Keratinocyte (primary cell): ENCODE data around the gene MASP2.

Experiments used
- EZH2 ChIP-seq: IDR thresholded peaks from one replicate; pipeline ENCODE4 v1.6.1; 2012; ENCODE audit warnings: inconsistent platforms, mild to moderate bottlenecking, low read length, moderate library complexity
- TF ChIP-seq, protein P1 (sequence below), 3 experiments: IDR thresholded peaks in 1 of 3; conservative IDR thresholded peaks in 1 of 3; optimal IDR thresholded peaks in 1 of 3; 2 replicates in 2 of 3; 3 replicates in 1 of 3; pipeline versions ENCODE3 to v1.5.1; 2011; ENCODE audit warnings: low read length in 3 of 3, mild to moderate bottlenecking in 3 of 3, moderate library complexity in 2 of 3, control low read depth in 1 of 3, inconsistent platforms in 1 of 3; ENCODE audit not compliant: insufficient read depth in 2 of 3; ENCODE audit errors: extremely low read depth in 1 of 3

DNA sequence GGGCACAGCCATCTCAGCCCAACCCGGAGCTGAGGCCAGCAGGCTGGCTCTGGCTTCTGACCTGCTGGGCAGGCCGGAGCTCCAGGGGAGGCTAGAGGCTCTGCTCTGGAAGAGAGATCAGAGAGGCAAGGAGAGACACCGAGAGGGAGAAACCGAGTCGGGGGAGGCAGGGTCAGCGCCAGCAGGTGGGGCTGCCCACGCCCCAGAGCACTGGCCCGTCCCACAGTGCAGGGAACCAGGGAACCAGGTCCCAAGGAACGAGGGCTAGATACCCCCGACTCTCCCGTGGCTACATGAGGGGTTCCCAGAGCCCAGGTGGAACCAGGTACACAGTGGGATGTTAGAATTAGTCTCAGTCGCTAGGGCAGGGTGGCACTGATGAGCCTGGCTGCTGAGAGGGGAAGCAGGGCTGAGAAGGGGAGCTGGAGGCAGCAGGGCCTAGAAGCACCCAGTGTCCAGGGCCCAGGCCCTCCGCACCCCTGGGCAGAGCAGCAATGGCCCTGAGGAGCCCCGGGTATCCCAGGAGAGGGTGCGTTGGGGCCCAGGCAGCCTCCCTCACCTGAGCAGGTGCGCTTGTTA is 2.1 kb downstream of the MASP2 start:
- TF ChIP-seq, protein P1, sequence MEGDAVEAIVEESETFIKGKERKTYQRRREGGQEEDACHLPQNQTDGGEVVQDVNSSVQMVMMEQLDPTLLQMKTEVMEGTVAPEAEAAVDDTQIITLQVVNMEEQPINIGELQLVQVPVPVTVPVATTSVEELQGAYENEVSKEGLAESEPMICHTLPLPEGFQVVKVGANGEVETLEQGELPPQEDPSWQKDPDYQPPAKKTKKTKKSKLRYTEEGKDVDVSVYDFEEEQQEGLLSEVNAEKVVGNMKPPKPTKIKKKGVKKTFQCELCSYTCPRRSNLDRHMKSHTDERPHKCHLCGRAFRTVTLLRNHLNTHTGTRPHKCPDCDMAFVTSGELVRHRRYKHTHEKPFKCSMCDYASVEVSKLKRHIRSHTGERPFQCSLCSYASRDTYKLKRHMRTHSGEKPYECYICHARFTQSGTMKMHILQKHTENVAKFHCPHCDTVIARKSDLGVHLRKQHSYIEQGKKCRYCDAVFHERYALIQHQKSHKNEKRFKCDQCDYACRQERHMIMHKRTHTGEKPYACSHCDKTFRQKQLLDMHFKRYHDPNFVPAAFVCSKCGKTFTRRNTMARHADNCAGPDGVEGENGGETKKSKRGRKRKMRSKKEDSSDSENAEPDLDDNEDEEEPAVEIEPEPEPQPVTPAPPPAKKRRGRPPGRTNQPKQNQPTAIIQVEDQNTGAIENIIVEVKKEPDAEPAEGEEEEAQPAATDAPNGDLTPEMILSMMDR (optimal IDR thresholded peaks at IDR 0.05 in 1 of 3, IDR thresholded peaks at IDR 0.05 in 1 of 3, conservative IDR thresholded peaks at IDR 0.05 in 1 of 3; ENCODE audit: extremely low read depth in 1 of 3, insufficient read depth in 2 of 3, low read length in 3 of 3): no peak
- TF ChIP-seq EZH2: no peak
